Endodermal cell (in vitro differentiated cells): ENCODE data around the gene AP1S1. TPM values are rescaled to one million over a fixed set of nuclear protein-coding genes. Genes with fewer than 3 reads are reported as not detected.

Source experiments
- DNase-seq: peaks from one replicate; pipeline ENCODE4 v3.0.0-alpha.2; 2017
- H3K27ac ChIP-seq: 2 replicates; pipeline ENCODE4 v1.5.1; 2013; ENCODE audit warnings: mild to moderate bottlenecking, low read depth, low read length, moderate library complexity
- H3K27me3 ChIP-seq: 2 replicates; pipeline ENCODE4 v1.6.1; 2013; ENCODE audit warnings: mild to moderate bottlenecking, low read length, moderate library complexity; ENCODE audit not compliant: insufficient read depth, control insufficient read depth, poor library complexity, severe bottlenecking
- H3K36me3 ChIP-seq: 2 replicates; pipeline ENCODE4 v1.7.0; 2013; ENCODE audit warnings: mild to moderate bottlenecking, low read length, moderate library complexity; ENCODE audit not compliant: control insufficient read depth, insufficient read depth
- H3K4me1 ChIP-seq: one replicate; pipeline ENCODE4 v1.7.0; 2013; ENCODE audit warnings: low read length; ENCODE audit not compliant: control insufficient read depth, insufficient read depth
- H3K4me3 ChIP-seq: 2 replicates; pipeline ENCODE4 v1.5.1; 2013; ENCODE audit warnings: mild to moderate bottlenecking, low read length, moderate library complexity
- H3K9ac ChIP-seq: 2 replicates; pipeline ENCODE4 v1.6.1; 2013; ENCODE audit warnings: mild to moderate bottlenecking, low read length, moderate library complexity; ENCODE audit not compliant: poor library complexity, severe bottlenecking; ENCODE audit errors: extremely low read depth
- H3K9me3 ChIP-seq: 2 replicates; pipeline ENCODE4 v1.6.1; 2013; ENCODE audit warnings: mild to moderate bottlenecking, low read length, moderate library complexity; ENCODE audit not compliant: control insufficient read depth
- H3K27ac Mint-ChIP-seq: 2 replicates; pipeline ENCODE4 v1.8.0; 2020; ENCODE audit warnings: mixed read lengths
- H3K27me3 Mint-ChIP-seq: 2 replicates; pipeline ENCODE4 v1.8.0; 2021; ENCODE audit warnings: mild to moderate bottlenecking, mixed read lengths; ENCODE audit not compliant: insufficient read depth
- H3K36me3 Mint-ChIP-seq: 2 replicates; pipeline ENCODE4 v1.8.0; 2020; ENCODE audit warnings: low read depth, mixed read lengths
- H3K4me1 Mint-ChIP-seq: 2 replicates; pipeline ENCODE4 v1.8.0; 2020; ENCODE audit warnings: mixed read lengths
- H3K4me3 Mint-ChIP-seq: 2 replicates; pipeline ENCODE4 v1.8.0; 2020; ENCODE audit warnings: mild to moderate bottlenecking, moderate library complexity, mixed read lengths
- H3K9me3 Mint-ChIP-seq: 2 replicates; pipeline ENCODE4 v1.8.0; 2020; ENCODE audit warnings: mild to moderate bottlenecking, mixed read lengths
- CTCF ChIP-seq: fragments of 200-600 bp; sonication (generic); conservative IDR thresholded peaks from 2 replicates; pipeline ENCODE4 v1.5.0; 2021; ENCODE audit warnings: antibody characterized with exemption, mild to moderate bottlenecking
- WGBS, 2 experiments: methylation state at CpG; one replicate each; pipeline versions ENCODE4 v1.1.5 to v1.1.7; 2013; ENCODE audit warnings: missing lambda C conversion rate in 2 of 2, mixed read lengths in 1 of 2; ENCODE audit not compliant: insufficient coverage in 1 of 2, insufficient read length in 1 of 2; 5-methylcytosine and 5-hydroxymethylcytosine counted together
- total RNA-seq, 2 donors: library from RNA; stranded (reverse); fragmentation: NEBNext Ultra II Directional in 1 of 2; extraction: Animal tissue kit (Norgen Biotek cat#: 25700) in 1 of 2; gene quantifications; 2 replicates in 1 of 2; 3 replicates in 1 of 2; pipeline ENCODE4 v1.2.1, GENCODE V29; 2021

AP1S1 gene
- total RNA-seq, 2 donors from 2014 or later: 43.8 to 50.2 TPM

GRCh38 chr7:101167645-101168411 lies 13.6 kb downstream of the AP1S1 start:
- H3K36me3 Mint-ChIP-seq: no peaks in the 10 kb centered on the region
- no peak overlapping the region for H3K27ac Mint-ChIP-seq
- Histone ChIP-seq H3K27ac (no peak overlapping the region), H3K4me3 (no peak overlapping the region), H3K27me3 (peaks cover 96% of the 10 kb centered on the region), H3K4me1 (peaks cover 5% of the 10 kb centered on the region), H3K36me3 (no peaks in the 10 kb centered on the region), H3K9me3 (no peaks in the 10 kb centered on the region), H3K9ac (no peak overlapping the region)
- peak; percentile 47 for DNase-seq
- WGBS, 2 experiments: 10 to 11% methylated on average over 5 to 12 of the region's 12 CpGs
- peak overlapping the region; percentile 3 for H3K4me3 Mint-ChIP-seq
- peaks cover 98% of the 10 kb centered on the region for H3K27me3 Mint-ChIP-seq
- TF ChIP-seq CTCF: no peak
- H3K4me1 Mint-ChIP-seq: peaks cover 22% of the 10 kb centered on the region
- no peaks in the 10 kb centered on the region for H3K9me3 Mint-ChIP-seq

- peaks cover 99% of the 10 kb centered on the region for H3K27me3 Mint-ChIP-seq
- H3K27ac ChIP-seq: no peak overlapping the region
- no peak overlapping the region for H3K4me3 ChIP-seq
- peaks cover 24% of the 10 kb centered on the region for H3K4me1 Mint-ChIP-seq
- H3K36me3 Mint-ChIP-seq: no peaks in the 10 kb centered on the region
- peak overlapping the region; percentile 3 for H3K4me3 Mint-ChIP-seq
- no peak overlapping the region for H3K27ac Mint-ChIP-seq
- no peaks in the 10 kb centered on the region for H3K9me3 ChIP-seq
- H3K9me3 Mint-ChIP-seq: no peaks in the 10 kb centered on the region
- peaks cover 5% of the 10 kb centered on the region for H3K4me1 ChIP-seq
- DNase-seq: peak; percentile 58
- H3K36me3 ChIP-seq: no peaks in the 10 kb centered on the region
- WGBS, 2 experiments: 0 to 13% methylated on average over 1 to 4 of the region's 6 CpGs
- peaks cover 99% of the 10 kb centered on the region for H3K27me3 ChIP-seq
- no peak overlapping the region for H3K9ac ChIP-seq
- TF ChIP-seq CTCF: no peak
These were observed 14.3 kb downstream of the AP1S1 start for GRCh38 chr7:101168412-101169049.

DNA sequence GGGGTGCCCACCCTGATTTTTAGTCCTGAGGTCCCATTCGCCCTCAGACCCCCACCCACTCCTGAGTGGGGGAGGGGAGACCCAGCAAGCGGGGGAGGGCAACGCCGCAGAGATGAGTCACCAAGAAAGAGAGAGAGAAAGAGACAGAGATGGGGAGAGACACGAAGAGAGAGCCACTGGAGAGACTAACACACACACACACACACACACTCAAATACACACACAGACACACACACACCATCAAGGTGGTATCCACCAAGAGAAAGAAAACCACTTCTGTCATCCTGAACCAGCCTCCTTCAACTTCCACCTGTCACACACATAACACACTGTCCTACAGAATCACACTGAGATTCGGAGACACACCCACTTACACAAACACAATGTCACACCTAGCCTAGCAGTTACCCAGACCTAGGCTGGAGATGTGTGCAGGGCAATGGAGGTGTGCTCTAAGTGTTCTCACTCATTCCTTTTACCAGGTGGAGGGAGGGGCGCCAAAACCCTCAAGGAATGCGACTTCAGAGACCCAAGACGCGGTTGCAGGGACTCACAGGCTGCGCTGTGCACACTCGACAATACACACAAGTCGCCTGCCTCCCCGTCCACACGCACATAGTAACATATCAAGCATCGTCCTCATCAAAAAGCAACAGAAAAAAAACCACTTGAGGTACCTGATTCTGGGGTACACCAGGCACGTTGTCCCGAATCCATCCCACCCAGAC lies 15.0 kb downstream of the AP1S1 start:
- no peak overlapping the region for H3K27ac ChIP-seq
- Mint-ChIP-seq H3K4me1 (peaks cover 26% of the 10 kb centered on the region), H3K9me3 (peaks cover 2% of the 10 kb centered on the region), H3K4me3 (peak overlapping the region; percentile 3), H3K27ac (no peak overlapping the region), H3K27me3 (peaks cover 100% of the 10 kb centered on the region), H3K36me3 (peaks cover 2% of the 10 kb centered on the region)
- H3K36me3 ChIP-seq: no peaks in the 10 kb centered on the region
- DNase-seq: no peak
- H3K4me3 ChIP-seq: no peak overlapping the region
- H3K9me3 ChIP-seq: no peaks in the 10 kb centered on the region
- H3K4me1 ChIP-seq: peaks cover 5% of the 10 kb centered on the region
- TF ChIP-seq CTCF: no peak
- H3K9ac ChIP-seq: no peak overlapping the region
- peaks cover 99% of the 10 kb centered on the region for H3K27me3 ChIP-seq
- 5% methylated on average over 17 of the region's 18 CpGs; no CpG with 5 or more reads in 1 of the 2 experiments for WGBS, 2 experiments
